Lung microvascular endothelial cell (primary cell): Measurements from ENCODE around the gene FAM8A1. TPM values are rescaled to one million over a fixed set of nuclear protein-coding genes. Genes with fewer than 3 reads are reported as not detected.

Source experiments
- total RNA-seq: library from RNA; depleted of rRNA; stranded (reverse); fragments of >200 nt; gene quantifications from 2 replicates; pipeline ENCODE4 v1.2.1, GENCODE V29; 2014

Gene FAM8A1
- total RNA-seq, 1 donor from 2014 or later: 9.1 TPM

Other genes with a start within 250 kb of the FAM8A1 start
- gene CAP2, start 206.7 kb upstream of the FAM8A1 start, total RNA-seq: 0.40 and 0.87 TPM in 2 replicates
- 16.6 and 22.2 TPM in 2 replicates for gene NUP153, start 106.6 kb downstream of the FAM8A1 start, total RNA-seq